ENCODE data around the gene KAZN.

The KAZN gene

DNA sequence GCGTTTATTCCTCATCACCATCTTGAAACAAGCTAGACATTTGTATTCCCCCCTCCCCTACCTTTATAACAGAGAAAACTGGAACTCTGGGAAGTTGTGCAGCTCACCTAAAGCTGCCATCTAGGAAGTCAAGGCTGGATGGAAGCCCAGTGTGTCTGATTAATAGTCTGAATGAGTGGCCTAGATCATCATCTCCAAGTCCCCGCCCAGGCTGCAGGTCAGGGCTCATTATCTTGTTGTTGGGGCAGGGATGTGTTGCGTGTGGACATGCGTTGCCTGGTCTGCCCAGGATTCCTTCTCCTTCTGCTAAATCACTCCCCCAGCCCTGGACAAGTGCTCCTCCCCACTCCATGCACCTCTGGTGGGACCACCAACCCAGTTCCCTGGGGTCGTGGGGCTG is 14.7 kb upstream of the KAZN start:
- no peak overlapping the region for H3K4me3 ChIP-seq (ENCODE audit: low read depth, low read length)
- TF ChIP-seq, protein P1, sequence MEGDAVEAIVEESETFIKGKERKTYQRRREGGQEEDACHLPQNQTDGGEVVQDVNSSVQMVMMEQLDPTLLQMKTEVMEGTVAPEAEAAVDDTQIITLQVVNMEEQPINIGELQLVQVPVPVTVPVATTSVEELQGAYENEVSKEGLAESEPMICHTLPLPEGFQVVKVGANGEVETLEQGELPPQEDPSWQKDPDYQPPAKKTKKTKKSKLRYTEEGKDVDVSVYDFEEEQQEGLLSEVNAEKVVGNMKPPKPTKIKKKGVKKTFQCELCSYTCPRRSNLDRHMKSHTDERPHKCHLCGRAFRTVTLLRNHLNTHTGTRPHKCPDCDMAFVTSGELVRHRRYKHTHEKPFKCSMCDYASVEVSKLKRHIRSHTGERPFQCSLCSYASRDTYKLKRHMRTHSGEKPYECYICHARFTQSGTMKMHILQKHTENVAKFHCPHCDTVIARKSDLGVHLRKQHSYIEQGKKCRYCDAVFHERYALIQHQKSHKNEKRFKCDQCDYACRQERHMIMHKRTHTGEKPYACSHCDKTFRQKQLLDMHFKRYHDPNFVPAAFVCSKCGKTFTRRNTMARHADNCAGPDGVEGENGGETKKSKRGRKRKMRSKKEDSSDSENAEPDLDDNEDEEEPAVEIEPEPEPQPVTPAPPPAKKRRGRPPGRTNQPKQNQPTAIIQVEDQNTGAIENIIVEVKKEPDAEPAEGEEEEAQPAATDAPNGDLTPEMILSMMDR (IDR thresholded peaks at IDR 0.05; ENCODE audit: low read depth, low read length), result no peak

DNA sequence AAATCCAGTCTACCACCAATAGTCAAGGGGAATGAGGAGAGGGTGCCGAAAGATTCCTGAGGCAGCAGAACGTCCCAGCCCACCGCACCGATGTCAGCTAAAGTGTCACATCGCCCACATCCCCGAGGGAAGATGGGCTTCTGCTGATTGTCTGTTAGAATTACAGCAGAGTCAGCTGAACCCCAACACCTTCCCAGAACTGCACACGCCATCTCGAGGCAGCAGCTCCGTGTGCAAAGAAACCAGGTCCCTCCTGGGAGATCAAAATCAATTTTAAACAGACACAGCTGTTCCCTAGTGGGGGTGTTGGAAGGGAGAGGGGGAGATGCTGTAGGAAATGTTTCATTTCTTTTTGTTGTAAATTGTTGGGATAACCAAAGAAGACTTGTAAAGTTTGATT is 12.8 kb upstream of the KAZN start:
- TF ChIP-seq, protein P1 (IDR thresholded peaks at IDR 0.05; ENCODE audit: low read depth, low read length), result no peak
- H3K4me3 ChIP-seq (ENCODE audit: low read depth, low read length), result no peak overlapping the region

DNA sequence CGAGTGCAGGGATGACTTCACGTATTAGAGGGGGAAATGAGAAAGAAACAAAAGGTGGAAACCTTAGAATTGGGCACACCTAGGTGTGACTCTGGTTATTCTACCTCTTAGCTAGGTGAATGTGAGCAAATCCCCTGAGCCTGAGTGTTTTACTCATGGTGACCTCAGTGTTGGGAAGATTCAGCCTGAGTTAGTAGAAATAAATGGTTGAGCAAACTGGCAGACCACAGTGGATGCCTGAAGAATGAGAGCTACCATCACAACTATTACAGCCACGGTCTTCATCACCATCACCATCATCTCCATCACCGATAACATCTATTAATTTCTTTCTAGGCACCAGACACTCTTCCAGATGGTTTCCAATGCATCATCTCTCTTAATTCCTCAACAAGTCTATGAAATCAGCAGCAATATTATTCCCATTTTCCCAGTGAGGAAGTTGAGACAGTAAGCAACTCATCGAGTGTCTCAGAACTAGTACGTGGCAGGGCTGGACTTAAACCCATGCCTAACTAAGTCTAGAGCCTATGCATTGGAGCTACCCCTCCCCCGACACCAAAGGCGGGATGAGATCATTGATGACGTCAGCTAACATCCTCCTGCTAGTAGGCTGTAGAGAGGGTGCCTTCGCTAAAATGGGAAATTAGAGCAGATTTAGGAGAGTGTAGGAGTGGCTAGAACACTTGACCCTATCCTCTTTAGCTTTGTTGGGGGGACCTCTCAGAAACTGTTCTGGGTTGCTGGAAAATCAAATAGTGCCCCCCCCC is 7.9 kb upstream of the KAZN start:
- no peak overlapping the region for H3K4me3 ChIP-seq (ENCODE audit: low read depth, low read length)
- TF ChIP-seq, protein P1 (IDR thresholded peaks at IDR 0.05; ENCODE audit: low read depth, low read length), result no peak

DNA sequence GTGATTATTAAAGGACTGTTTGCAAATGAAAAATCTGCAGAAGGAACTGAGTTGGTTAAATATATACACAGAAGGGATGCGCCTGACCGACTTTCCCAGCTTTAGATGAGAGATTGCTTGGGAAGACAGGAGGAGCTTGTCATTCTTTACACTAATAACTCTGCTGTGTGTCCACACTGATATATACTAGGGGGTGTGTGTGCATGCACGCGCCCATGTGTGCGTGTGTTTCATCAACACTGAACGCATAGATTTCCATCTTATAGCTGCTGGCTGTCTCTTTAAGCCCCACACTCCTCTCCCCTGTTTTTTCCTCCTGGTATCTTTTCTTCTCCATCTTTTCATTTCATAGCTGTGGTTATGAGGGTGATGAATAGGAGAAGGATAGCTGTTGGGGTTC is 6.9 kb upstream of the KAZN start:
- no peak overlapping the region for H3K4me3 ChIP-seq (ENCODE audit: low read depth, low read length)
- TF ChIP-seq, protein P1 (IDR thresholded peaks at IDR 0.05; ENCODE audit: low read depth, low read length), result no peak

DNA sequence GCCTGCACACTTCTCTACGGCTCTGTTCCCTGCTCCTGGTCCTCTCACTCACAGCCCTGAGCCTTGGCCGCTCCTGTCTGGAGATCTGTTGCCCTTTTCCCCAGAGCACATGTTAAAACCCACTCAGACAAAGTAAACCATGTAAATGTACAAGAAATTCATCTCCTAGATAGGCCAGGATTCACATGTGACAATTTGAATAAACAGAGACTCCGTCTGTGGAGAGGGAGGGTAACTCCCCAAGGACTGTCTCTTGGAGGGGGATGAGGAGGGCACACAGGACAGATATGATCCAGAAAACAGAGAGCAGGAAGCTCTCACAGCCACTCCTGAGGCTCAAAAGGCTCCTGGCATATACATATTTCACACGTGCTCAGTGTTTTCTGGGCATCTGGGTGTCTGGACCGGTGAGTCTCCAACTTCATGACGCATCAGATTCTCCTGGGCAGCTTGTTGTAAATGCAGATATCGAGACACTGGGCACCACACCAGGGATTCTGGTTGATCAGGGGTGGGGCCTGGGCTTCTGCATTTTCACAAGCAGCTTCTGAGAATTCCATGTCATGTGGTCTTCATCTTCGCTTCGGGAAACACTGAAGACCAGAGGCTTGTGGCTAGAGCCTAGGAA is 6.4 kb upstream of the KAZN start:
- TF ChIP-seq, protein P1 (IDR thresholded peaks at IDR 0.05; ENCODE audit: low read depth, low read length), result no peak
- no peak overlapping the region for H3K4me3 ChIP-seq (ENCODE audit: low read depth, low read length)

DNA sequence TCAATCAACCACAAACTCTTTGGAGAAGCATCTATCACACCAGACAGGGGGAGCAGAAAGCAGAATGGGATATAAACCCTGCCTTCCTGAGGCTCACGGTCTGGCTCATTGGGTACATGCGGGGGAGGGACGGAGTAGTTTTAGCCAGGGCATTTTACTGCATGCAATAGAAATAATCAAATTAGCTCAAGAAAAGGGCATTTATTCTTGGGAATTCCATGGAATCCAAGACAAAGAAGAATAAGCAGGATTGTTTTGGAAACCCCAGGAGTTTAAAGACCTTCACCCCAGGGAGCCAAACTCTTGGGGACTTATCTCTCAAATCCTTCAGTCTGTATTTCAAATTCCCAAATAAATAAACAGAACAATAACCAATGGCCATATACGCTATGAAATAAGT is 5.2 kb upstream of the KAZN start:
- TF ChIP-seq, protein P1 (IDR thresholded peaks at IDR 0.05; ENCODE audit: low read depth, low read length), result no peak
- no peak overlapping the region for H3K4me3 ChIP-seq (ENCODE audit: low read depth, low read length)

DNA sequence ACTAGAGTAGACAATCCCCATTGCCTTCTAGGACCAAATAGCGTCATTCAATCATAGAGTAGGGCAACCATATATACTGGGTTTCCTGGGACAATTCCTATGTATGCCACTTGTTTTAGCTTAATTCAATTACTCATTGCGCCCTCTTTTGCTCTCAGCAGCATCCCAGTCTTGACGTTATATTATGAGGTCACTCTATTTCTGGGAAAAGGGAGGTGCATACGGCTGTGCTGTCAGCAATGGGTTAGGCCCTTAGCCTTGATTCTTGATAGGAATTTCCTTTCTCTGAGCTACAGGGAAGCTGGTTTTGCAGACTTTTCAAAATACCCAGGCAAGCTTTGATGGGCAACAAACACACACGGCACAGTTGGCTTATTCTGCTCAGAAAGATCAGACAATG is 4.4 kb upstream of the KAZN start:
- H3K4me3 ChIP-seq (ENCODE audit: low read depth, low read length), result no peak overlapping the region
- TF ChIP-seq, protein P1 (IDR thresholded peaks at IDR 0.05; ENCODE audit: low read depth, low read length), result no peak
